H9 (cell line): ENCODE results near the gene IFRD2. TPM values are rescaled to one million over a fixed set of nuclear protein-coding genes. Genes with fewer than 3 reads are reported as not detected.
A peak's percentile ranks its signal among the peaks of the same experiment; 100 is the strongest.

ENCODE experiments used
- DNase-seq: peaks from one replicate; pipeline ENCODE4 v3.0.0-alpha.2; 2017
- H2AFZ ChIP-seq: one replicate; pipeline ENCODE4 v1.6.1; 2013; ENCODE audit warnings: mild to moderate bottlenecking, low read length, control low read depth, moderate library complexity
- H2AK5ac ChIP-seq: 2 replicates; pipeline ENCODE4 v1.6.1; 2013; ENCODE audit warnings: low read length, control low read depth, mixed read lengths; ENCODE audit not compliant: insufficient read length
- H2BK120ac ChIP-seq: one replicate; pipeline ENCODE4 v1.6.1; 2013; ENCODE audit warnings: low read depth, mild to moderate bottlenecking, low read length, control low read depth, inconsistent platforms; ENCODE audit not compliant: poor library complexity, severe bottlenecking
- H2BK12ac ChIP-seq: 2 replicates; pipeline ENCODE4 v1.6.1; 2013; ENCODE audit warnings: low read length, control low read depth, mixed read lengths, low read depth; ENCODE audit not compliant: insufficient read length
- H2BK15ac ChIP-seq: 2 replicates; pipeline ENCODE4 v1.6.1; 2013; ENCODE audit warnings: low read depth, low read length, control low read depth
- H2BK20ac ChIP-seq: one replicate; pipeline ENCODE4 v1.6.1; 2013; ENCODE audit warnings: low read depth, mild to moderate bottlenecking, low read length, control low read depth, inconsistent platforms; ENCODE audit not compliant: poor library complexity, severe bottlenecking
- H2BK5ac ChIP-seq: 2 replicates; pipeline ENCODE4 v1.6.1; 2013; ENCODE audit warnings: low read length, control low read depth, mixed read lengths; ENCODE audit not compliant: insufficient read length
- H3K14ac ChIP-seq: 2 replicates; pipeline ENCODE4 v1.6.1; 2013; ENCODE audit warnings: low read length, control low read depth; ENCODE audit not compliant: insufficient read depth
- H3K18ac ChIP-seq: 2 replicates; pipeline ENCODE4 v1.6.1; 2013; ENCODE audit warnings: low read depth, mild to moderate bottlenecking, mixed read lengths, low read length, control low read depth; ENCODE audit not compliant: insufficient read length
- H3K23ac ChIP-seq: 2 replicates; pipeline ENCODE4 v1.6.1; 2013; ENCODE audit warnings: low read length, control low read depth, mixed read lengths, low read depth; ENCODE audit not compliant: insufficient read length
- H3K23me2 ChIP-seq: 2 replicates; pipeline ENCODE4 v1.6.1; 2013; ENCODE audit warnings: low read depth, mild to moderate bottlenecking, mixed read lengths, low read length, control low read depth; ENCODE audit not compliant: insufficient read length, poor library complexity, severe bottlenecking
- H3K27ac ChIP-seq: 2 replicates; pipeline ENCODE4 v1.5.1; 2013; ENCODE audit warnings: low read length, control low read depth, mixed read lengths, low read depth; ENCODE audit not compliant: insufficient read length
- H3K27me3 ChIP-seq: 2 replicates; pipeline ENCODE4 v1.6.1; 2013; ENCODE audit warnings: low read length, control low read depth, inconsistent platforms; ENCODE audit not compliant: insufficient read depth
- H3K4ac ChIP-seq: 2 replicates; pipeline ENCODE4 v1.6.1; 2013; ENCODE audit warnings: low read depth, mild to moderate bottlenecking, control low read depth, inconsistent platforms, low read length, moderate library complexity
- H3K4me1 ChIP-seq: 2 replicates; pipeline ENCODE4 v1.6.1; 2013; ENCODE audit warnings: low read length, control low read depth, inconsistent platforms; ENCODE audit not compliant: insufficient read depth
- H3K4me2 ChIP-seq: 2 replicates; pipeline ENCODE4 v1.6.1; 2013; ENCODE audit warnings: low read length, control low read depth, mixed read lengths; ENCODE audit not compliant: insufficient read length, insufficient read depth
- H3K56ac ChIP-seq: 2 replicates; pipeline ENCODE4 v1.6.1; 2013; ENCODE audit warnings: low read depth, mild to moderate bottlenecking, mixed read lengths, low read length, control low read depth; ENCODE audit not compliant: insufficient read length
- H3K79me1 ChIP-seq: 2 replicates; pipeline ENCODE4 v1.6.1; 2013; ENCODE audit warnings: low read depth, mild to moderate bottlenecking, moderate library complexity, low read length, control low read depth, inconsistent platforms; ENCODE audit not compliant: insufficient read depth, poor library complexity, severe bottlenecking
- H3K79me2 ChIP-seq: 2 replicates; pipeline ENCODE4 v1.6.1; 2013; ENCODE audit warnings: low read length, control low read depth, inconsistent platforms; ENCODE audit not compliant: insufficient read depth
- H3K9ac ChIP-seq: 2 replicates; pipeline ENCODE4 v1.6.1; 2013; ENCODE audit warnings: low read length, control low read depth, mixed read lengths; ENCODE audit not compliant: insufficient read length; ENCODE audit errors: extremely low read depth
- H3K9me3 ChIP-seq: one replicate; pipeline ENCODE4 v1.6.1; 2013; ENCODE audit warnings: low read depth, low read length, inconsistent platforms; ENCODE audit not compliant: control insufficient read depth
- H3T11ph ChIP-seq: one replicate; pipeline ENCODE4 v1.6.1; 2013; ENCODE audit warnings: mild to moderate bottlenecking, low read length, control low read depth, inconsistent platforms
- H4K20me1 ChIP-seq: one replicate; pipeline ENCODE4 v1.6.1; 2013; ENCODE audit not compliant: control insufficient read depth, insufficient read length, insufficient read depth
- H4K5ac ChIP-seq: 2 replicates; pipeline ENCODE4 v1.6.1; 2013; ENCODE audit warnings: low read depth, mild to moderate bottlenecking, mixed read lengths, low read length, control low read depth; ENCODE audit not compliant: insufficient read length
- H4K8ac ChIP-seq: replicated peaks from 2 replicates; pipeline ENCODE4 v1.6.1; 2013; ENCODE audit warnings: low read length, control low read depth, mixed read lengths, low read depth; ENCODE audit not compliant: insufficient read length
- H4K91ac ChIP-seq: 2 replicates; pipeline ENCODE4 v1.6.1; 2013; ENCODE audit warnings: low read depth, mild to moderate bottlenecking, moderate library complexity, mixed read lengths, low read length, control low read depth; ENCODE audit not compliant: insufficient read length
- H3K27ac Mint-ChIP-seq, 3 experiments: 2 replicates in 2 of 3; 3 replicates in 1 of 3; pipeline ENCODE4 v1.8.0; 2020 to 2021; ENCODE audit warnings: mixed read lengths in 3 of 3, mild to moderate bottlenecking in 1 of 3, moderate library complexity in 1 of 3
- H3K27me3 Mint-ChIP-seq: 2 replicates; pipeline ENCODE4 v1.8.0; 2021; ENCODE audit warnings: low read depth, mild to moderate bottlenecking, moderate library complexity, mixed read lengths
- H3K36me3 Mint-ChIP-seq, 3 experiments: 2 replicates in 2 of 3; 3 replicates in 1 of 3; pipeline ENCODE4 v1.8.0; 2020 to 2021; ENCODE audit warnings: low read depth in 3 of 3, mixed read lengths in 3 of 3; ENCODE audit not compliant: insufficient read depth in 1 of 3
- H3K4me1 Mint-ChIP-seq, 2 experiments: 2 replicates each; pipeline ENCODE4 v1.8.0; 2020; ENCODE audit warnings: mixed read lengths in 2 of 2
- H3K4me3 Mint-ChIP-seq, 2 experiments: 2 replicates in 1 of 2; 3 replicates in 1 of 2; pipeline ENCODE4 v1.8.0; 2020 to 2021; ENCODE audit warnings: mild to moderate bottlenecking in 2 of 2, mixed read lengths in 2 of 2, moderate library complexity in 1 of 2
- H3K9me3 Mint-ChIP-seq, 2 experiments: 2 replicates in 1 of 2; 3 replicates in 1 of 2; pipeline ENCODE4 v1.8.0; 2020; ENCODE audit warnings: mild to moderate bottlenecking in 2 of 2, mixed read lengths in 2 of 2, moderate library complexity in 1 of 2
- WGBS: extraction: QIAGEN DNeasy Blood & Tissue Kit; methylation state at CpG from one replicate; pipeline ENCODE4 v1.1.7; 2013; ENCODE audit warnings: missing lambda C conversion rate, low lambda C conversion rate, mixed read lengths; ENCODE audit not compliant: insufficient read length; ENCODE audit errors: extremely low coverage; 5-methylcytosine and 5-hydroxymethylcytosine counted together
- total RNA-seq: library from RNA; stranded (reverse); gene quantifications from 2 replicates; pipeline ENCODE4 v1.2.1, GENCODE V29; 2021
- TF ChIP-seq, protein P1 (sequence below): fragments of 200-600 bp; sonication (generic); conservative IDR thresholded peaks from 3 replicates; pipeline ENCODE4 v1.8.0; 2021; ENCODE audit warnings: antibody characterized with exemption, mild to moderate bottlenecking

IFRD2 gene
- total RNA-seq, 1 experiment from 2014 or later: 109 TPM

DNA sequence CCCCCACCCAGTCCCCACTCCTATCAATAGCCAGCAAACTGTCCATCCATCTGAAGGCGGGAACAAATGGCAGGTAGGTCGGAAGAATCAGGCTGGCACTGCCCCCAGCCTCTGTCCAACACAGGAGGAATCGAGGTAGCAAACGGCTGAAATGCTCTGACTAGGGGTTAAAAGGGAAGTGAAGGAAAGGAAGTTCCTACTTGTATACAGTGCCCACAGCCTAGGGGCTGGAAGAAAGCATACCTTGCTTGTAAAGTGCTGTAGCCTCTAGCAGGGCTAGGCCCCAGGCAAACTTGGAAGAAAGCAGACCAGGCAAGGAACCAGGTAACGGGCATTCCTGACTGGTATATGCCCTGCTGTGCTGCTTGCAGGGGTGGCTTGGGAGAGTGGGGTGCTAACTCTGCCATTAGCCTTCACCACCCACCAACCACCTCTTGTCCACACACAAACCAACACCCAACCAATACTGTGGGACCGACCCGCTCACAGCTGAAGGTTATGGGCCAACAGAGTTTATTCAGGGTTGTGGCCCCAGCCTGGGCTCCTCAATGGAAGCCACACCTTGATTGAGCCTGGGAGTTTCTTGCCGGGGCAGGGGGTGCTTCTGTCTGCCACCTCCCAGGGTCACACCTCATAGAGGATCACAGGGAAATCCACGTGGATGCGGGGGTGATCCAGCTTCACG is 33.4 kb upstream of the IFRD2 start:
- Histone ChIP-seq H3K56ac (no peak overlapping the region), H3K18ac (no peak overlapping the region), H3K23me2 (peaks cover 23% of the 10 kb centered on the region), H3K79me2 (peaks cover 4% of the 10 kb centered on the region; the same call in 1 of the 2 replicates), H3K9ac (no peak overlapping the region), H3K4me1 (peaks cover 6% of the 10 kb centered on the region; the same call in 1 of the 2 replicates), H2BK120ac (no peak overlapping the region), H4K8ac (no peak overlapping the region), H2AK5ac (no peak overlapping the region), H4K91ac (no peak overlapping the region), H2BK12ac (no peak overlapping the region), H3K4ac (no peak overlapping the region), H3K27ac (no peak overlapping the region), H3K4me2 (no peak overlapping the region), H3K23ac (no peak overlapping the region), H4K5ac (no peak overlapping the region), H2BK5ac (no peak overlapping the region), H3K27me3 (no peaks in the 10 kb centered on the region), H3K14ac (no peak overlapping the region), H4K20me1 (no peaks in the 10 kb centered on the region), H2AFZ (no peak overlapping the region), H3T11ph (no peak overlapping the region), H2BK15ac (no peak overlapping the region), H3K9me3 (no peaks in the 10 kb centered on the region), H2BK20ac (no peak overlapping the region), H3K79me1 (peaks cover 6% of the 10 kb centered on the region)
- TF ChIP-seq, protein P1, sequence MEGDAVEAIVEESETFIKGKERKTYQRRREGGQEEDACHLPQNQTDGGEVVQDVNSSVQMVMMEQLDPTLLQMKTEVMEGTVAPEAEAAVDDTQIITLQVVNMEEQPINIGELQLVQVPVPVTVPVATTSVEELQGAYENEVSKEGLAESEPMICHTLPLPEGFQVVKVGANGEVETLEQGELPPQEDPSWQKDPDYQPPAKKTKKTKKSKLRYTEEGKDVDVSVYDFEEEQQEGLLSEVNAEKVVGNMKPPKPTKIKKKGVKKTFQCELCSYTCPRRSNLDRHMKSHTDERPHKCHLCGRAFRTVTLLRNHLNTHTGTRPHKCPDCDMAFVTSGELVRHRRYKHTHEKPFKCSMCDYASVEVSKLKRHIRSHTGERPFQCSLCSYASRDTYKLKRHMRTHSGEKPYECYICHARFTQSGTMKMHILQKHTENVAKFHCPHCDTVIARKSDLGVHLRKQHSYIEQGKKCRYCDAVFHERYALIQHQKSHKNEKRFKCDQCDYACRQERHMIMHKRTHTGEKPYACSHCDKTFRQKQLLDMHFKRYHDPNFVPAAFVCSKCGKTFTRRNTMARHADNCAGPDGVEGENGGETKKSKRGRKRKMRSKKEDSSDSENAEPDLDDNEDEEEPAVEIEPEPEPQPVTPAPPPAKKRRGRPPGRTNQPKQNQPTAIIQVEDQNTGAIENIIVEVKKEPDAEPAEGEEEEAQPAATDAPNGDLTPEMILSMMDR: no peak
- H3K9me3 Mint-ChIP-seq: no peaks in the 10 kb centered on the region
- no peak for DNase-seq
- no peaks in the 10 kb centered on the region; the same call in 1 of the 2 replicates for H3K27me3 Mint-ChIP-seq
- WGBS: no CpG with 5 or more reads among the region's 11 CpGs
- H3K27ac Mint-ChIP-seq: no peak overlapping the region
- peak overlapping the region; percentile 88 to 96; a peak in 2 of 5 replicates for H3K4me3 Mint-ChIP-seq
- H3K4me1 Mint-ChIP-seq: peaks cover 15 to 31% of the 10 kb centered on the region in 2 experiments
- H3K36me3 Mint-ChIP-seq: peaks cover 19 to 39% (median 22%) of the 10 kb centered on the region in 3 experiments
